Prostate gland (tissue), 2 donors: Measurements from ENCODE around the gene NLGN3. TPM values are rescaled to one million over a fixed set of nuclear protein-coding genes. Genes with fewer than 3 reads are reported as not detected.

ENCODE experiments used
- DNase-seq: peaks from one replicate; pipeline ENCODE4 v3.0.0-alpha.2; 2019; ENCODE audit warnings: low spot score
- H3K27ac ChIP-seq, 2 donors: fragments of 200-600 bp; sonication (generic); 2 replicates each; pipeline ENCODE4 v1.5.1; 2017 to 2019
- H3K27me3 ChIP-seq: fragments of 200-600 bp; sonication (generic); replicated peaks from 2 replicates; pipeline ENCODE4 v1.5.1; 2019; ENCODE audit not compliant: insufficient read depth
- H3K36me3 ChIP-seq, 2 donors: fragments of 200-600 bp; sonication (generic); 1 replicate in 1 of 2; 2 replicates in 1 of 2; pipeline versions ENCODE4 v1.5.1 to v1.8.1; 2017 to 2019
- H3K4me1 ChIP-seq: fragments of 200-600 bp; sonication (generic); replicated peaks from 2 replicates; pipeline ENCODE4 v1.5.1; 2019
- H3K4me3 ChIP-seq, 2 donors: fragments of 200-600 bp; sonication (generic); 2 replicates each; pipeline ENCODE4 v1.5.1; 2017 to 2019
- H3K9me3 ChIP-seq: fragments of 200-600 bp; sonication (generic); 2 replicates; pipeline ENCODE4 v1.5.1; 2017
- CTCF ChIP-seq, 4 experiments: fragments of 200-600 bp in 2 of 4; fragments of 450-650 bp in 2 of 4; sonication (generic) in 2 of 4; IDR thresholded peaks; 1 replicate in 3 of 4; 2 replicates in 1 of 4; pipeline ENCODE4 v1.5.1; 2016 to 2019; ENCODE audit warnings: antibody characterized with exemption in 4 of 4, mild to moderate bottlenecking in 2 of 4, moderate library complexity in 2 of 4
- POLR2A ChIP-seq: fragments of 450-650 bp; IDR thresholded peaks from one replicate; pipeline ENCODE4 v1.6.1; 2016; ENCODE audit warnings: antibody characterized with exemption, mild to moderate bottlenecking
- POLR2AphosphoS5 ChIP-seq: sonication (generic); formaldehyde crosslinking; IDR thresholded peaks from one replicate; pipeline ENCODE4 v1.6.1; 2017; ENCODE audit warnings: antibody characterized with exemption
- WGBS: methylation state at CpG from one replicate; pipeline ENCODE4 v1.1.5; 2018; 5-methylcytosine and 5-hydroxymethylcytosine counted together
- intact Hi-C: fragments of 100-400 bp; cut with DNase I; formaldehyde crosslinking; loops from one replicate; pipeline ENCODE4 v1.14.2; 2022
- total RNA-seq, 2 donors: library from RNA; depleted of rRNA; stranded (reverse); fragments of >200 nt; gene quantifications; one replicate each; pipeline ENCODE4 v1.1.0, GENCODE V29; 2016

Gene NLGN3
- total RNA-seq, 2 donors from 2014 or later: 1.4 to 9.4 TPM

GRCh38 chrX:71199252-71200008 lies 54.8 kb downstream of the NLGN3 start:
- H3K27me3 ChIP-seq: no peaks in the 10 kb centered on the region
- no peak overlapping the region for H3K4me3 ChIP-seq
- TF ChIP-seq CTCF (IDR thresholded peaks at IDR 0.05): no peak
- TF ChIP-seq POLR2A: no peak
- no peak for TF ChIP-seq POLR2AphosphoS5
- H3K36me3 ChIP-seq: no peaks in the 10 kb centered on the region
- intact Hi-C loops: no loop called here
- no peaks in the 10 kb centered on the region for H3K9me3 ChIP-seq
- 81% methylated on average over 7 of the region's 7 CpGs for WGBS
- no peaks in the 10 kb centered on the region for H3K4me1 ChIP-seq
- no peak for DNase-seq
- no peak overlapping the region for H3K27ac ChIP-seq

GRCh38 chrX:71210816-71211215 lies 66.2 kb downstream of the NLGN3 start:
- Histone ChIP-seq H3K9me3 (no peaks in the 10 kb centered on the region), H3K27me3 (no peaks in the 10 kb centered on the region), H3K36me3 (no peaks in the 10 kb centered on the region), H3K4me3 (no peak overlapping the region), H3K4me1 (no peaks in the 10 kb centered on the region), H3K27ac (no peak overlapping the region)
- intact Hi-C loops: no loop called here
- TF ChIP-seq CTCF (IDR thresholded peaks at IDR 0.05): no peak
- TF ChIP-seq POLR2A: no peak
- TF ChIP-seq POLR2AphosphoS5: no peak
- 75% methylated on average over 3 of the region's 3 CpGs for WGBS
- DNase-seq: no peak

- no peaks in the 10 kb centered on the region for H3K27me3 ChIP-seq
- no peaks in the 10 kb centered on the region for H3K9me3 ChIP-seq
- no peaks in the 10 kb centered on the region for H3K36me3 ChIP-seq
- no peaks in the 10 kb centered on the region for H3K4me1 ChIP-seq
- peak overlapping the region; percentile 45 to 58 for H3K27ac ChIP-seq
- H3K4me3 ChIP-seq: no peak overlapping the region
- 44% methylated on average over 5 of the region's 5 CpGs for WGBS
- intact Hi-C loops: no loop called here
- TF ChIP-seq POLR2AphosphoS5 (peak; percentile 33), CTCF (IDR thresholded peaks at IDR 0.05) (no peak), POLR2A (no peak)
- DNase-seq: peak; percentile 37
Observed at GRCh38 chrX:71212536-71212935, 67.9 kb downstream of the NLGN3 start.

- peak overlapping the region in 1 of 2 donors; percentile 43 for H3K27ac ChIP-seq
- H3K9me3 ChIP-seq: no peaks in the 10 kb centered on the region
- no peaks in the 10 kb centered on the region for H3K4me1 ChIP-seq
- H3K4me3 ChIP-seq: no peak overlapping the region
- TF ChIP-seq POLR2A (no peak), POLR2AphosphoS5 (no peak), CTCF (IDR thresholded peaks at IDR 0.05) (no peak)
- intact Hi-C loops: no loop called here
- no peaks in the 10 kb centered on the region for H3K36me3 ChIP-seq
- whole genome bisulfite sequencing: 80% methylated on average over 1 of the region's 1 CpG
- H3K27me3 ChIP-seq: no peaks in the 10 kb centered on the region
- DNase-seq: no peak
Observed at GRCh38 chrX:71214152-71214551, 69.5 kb downstream of the NLGN3 start.
